SK-N-SH (cell line): ENCODE results near the gene CARD19. TPM values are rescaled to one million over a fixed set of nuclear protein-coding genes. Genes with fewer than 3 reads are reported as not detected.

Source experiments
- CTCF ChIA-PET: fragments of 300-600, 350-600 bp; formaldehyde crosslinking; extraction: SDS; loops from one replicate; lab custom pipeline; 2021; lab: Yijun Ruan, JAX
- POLR2A ChIA-PET: fragments of 350-600 bp; sonication (Branson Sonifier 250); formaldehyde crosslinking; extraction: SDS; loops from one replicate; lab custom pipeline; 2020; ENCODE audit warnings: antibody characterized with exemption, inconsistent platforms; lab: Yijun Ruan, JAX
- DNase-seq: peaks from one replicate; pipeline ENCODE4 v3.0.0; 2012
- H2AFZ ChIP-seq: fragments of 200-600 bp; sonication (generic); 2 replicates; pipeline ENCODE4 v1.8.1; 2016; ENCODE audit warnings: antibody characterized with exemption, mild to moderate bottlenecking, low read depth
- H3F3A ChIP-seq: fragments of 200-600 bp; sonication (generic); replicated peaks from 2 replicates; pipeline ENCODE3; 2016; ENCODE audit warnings: antibody characterized with exemption, mild to moderate bottlenecking; ENCODE audit not compliant: insufficient read depth
- H3K27ac ChIP-seq, 2 experiments: fragments of 200-500 bp in 1 of 2; fragments of 200-600 bp in 1 of 2; sonication (Bioruptor generic) in 1 of 2; sonication (generic), shearing (Covaris generic) in 1 of 2; 2 replicates each; pipeline versions ENCODE4 v1.5.1 to v1.6.1; 2014 to 2016; ENCODE audit warnings: low read depth in 2 of 2, inconsistent platforms in 1 of 2, low read length in 1 of 2, mild to moderate bottlenecking in 1 of 2, mixed read lengths in 1 of 2
- H3K27me3 ChIP-seq: fragments of 200-600 bp; sonication (generic), shearing (Covaris generic); 2 replicates; pipeline ENCODE4 v1.6.1; 2016; ENCODE audit warnings: mixed run types; ENCODE audit not compliant: insufficient read depth
- H3K36me3 ChIP-seq, 2 experiments: fragments of 200-500 bp in 1 of 2; fragments of 200-600 bp in 1 of 2; sonication (Bioruptor generic) in 1 of 2; sonication (generic) in 1 of 2; replicated peaks in 1 of 2; 2 replicates each; pipeline versions ENCODE3 to v1.5.1; 2014 to 2016; ENCODE audit warnings: low read length in 1 of 2, mild to moderate bottlenecking in 1 of 2; ENCODE audit not compliant: insufficient read depth in 2 of 2, control insufficient read depth in 1 of 2
- H3K4me1 ChIP-seq, 2 experiments: fragments of 200-500 bp in 1 of 2; fragments of 200-600 bp in 1 of 2; sonication (Bioruptor generic) in 1 of 2; sonication (generic), shearing (Covaris generic) in 1 of 2; 2 replicates each; pipeline versions ENCODE4 v1.5.1 to v1.6.1; 2014 to 2016; ENCODE audit warnings: low read depth in 1 of 2, low read length in 1 of 2, mixed run types in 1 of 2; ENCODE audit not compliant: insufficient read depth in 2 of 2, control insufficient read depth in 1 of 2
- H3K4me2 ChIP-seq: fragments of 200-600 bp; sonication (generic), shearing (Covaris generic); 2 replicates; pipeline ENCODE4 v1.6.1; 2017; ENCODE audit warnings: mixed run types
- H3K4me3 ChIP-seq, 2 experiments: fragments of 200-500 bp in 1 of 2; fragments of 200-600 bp in 1 of 2; sonication (Bioruptor generic) in 1 of 2; sonication (generic), shearing (Covaris generic) in 1 of 2; 2 replicates each; pipeline versions ENCODE4 v1.5.1 to v1.8.1; 2014 to 2016; ENCODE audit warnings: low read depth in 2 of 2, inconsistent platforms in 1 of 2, low read length in 1 of 2, mild to moderate bottlenecking in 1 of 2, mixed read lengths in 1 of 2, moderate library complexity in 1 of 2
- H3K79me2 ChIP-seq: fragments of 200-600 bp; sonication (generic); 2 replicates; pipeline ENCODE4 v1.8.1; 2017; ENCODE audit warnings: mild to moderate bottlenecking; ENCODE audit not compliant: insufficient read depth
- H3K9ac ChIP-seq: fragments of 200-600 bp; sonication (generic); 2 replicates; pipeline ENCODE4 v1.6.1; 2017; ENCODE audit warnings: mixed run types
- H3K9me2 ChIP-seq: fragments of 200-600 bp; sonication (generic); 2 replicates; pipeline ENCODE4 v1.6.1; 2017; ENCODE audit warnings: mixed run types
- H3K9me3 ChIP-seq: fragments of 200-600 bp; sonication (generic); 2 replicates; pipeline ENCODE4 v1.6.1; 2017; ENCODE audit warnings: mixed run types, mild to moderate bottlenecking, moderate library complexity
- H4K20me1 ChIP-seq: fragments of 200-600 bp; sonication (generic); 2 replicates; pipeline ENCODE4 v1.6.1; 2017; ENCODE audit warnings: mild to moderate bottlenecking, mixed run types; ENCODE audit not compliant: insufficient read depth
- ELF1 ChIP-seq: IDR thresholded peaks from 2 replicates; pipeline ENCODE4 v1.4.0; 2012
- EP300 ChIP-seq, 2 experiments: IDR thresholded peaks; 2 replicates each; pipeline versions ENCODE4 v1.4.0 to v1.6.1; 2012; ENCODE audit warnings: borderline replicate concordance in 1 of 2, low read depth in 1 of 2, low read length in 1 of 2
- EZH2phosphoT487 ChIP-seq: fragments of 200-600 bp; sonication (generic); IDR thresholded peaks from 2 replicates; pipeline ENCODE4 v1.6.1; 2017; ENCODE audit warnings: low read depth, mixed run types, mild to moderate bottlenecking, antibody characterized with exemption, moderate library complexity, borderline replicate concordance
- FOXJ3 ChIP-seq: sonication (generic); formaldehyde crosslinking; IDR thresholded peaks from 2 replicates; pipeline ENCODE4 v1.5.1; 2020; ENCODE audit warnings: mild to moderate bottlenecking, missing genetic modification reagents
- GABPA ChIP-seq: IDR thresholded peaks from 2 replicates; pipeline ENCODE4 v1.4.0; 2012; ENCODE audit warnings: low read depth, mild to moderate bottlenecking
- GATA2 ChIP-seq: sonication (generic); formaldehyde crosslinking; IDR thresholded peaks from 2 replicates; pipeline ENCODE4 v1.5.0; 2020; ENCODE audit warnings: mild to moderate bottlenecking, missing genetic modification reagents
- JUND ChIP-seq: IDR thresholded peaks from 2 replicates; pipeline ENCODE4 v1.4.0; 2012
- MAX ChIP-seq: IDR thresholded peaks from 2 replicates; pipeline ENCODE4 v1.4.0; 2012; ENCODE audit warnings: low read depth
- MXI1 ChIP-seq: IDR thresholded peaks from 2 replicates; pipeline ENCODE4 v1.6.1; 2012; ENCODE audit warnings: mild to moderate bottlenecking, low read depth, low read length, improper control_type of control experiment
- NRF1 ChIP-seq: IDR thresholded peaks from 2 replicates; pipeline ENCODE4 v1.6.1; 2012; ENCODE audit warnings: low read depth, mild to moderate bottlenecking, low read length
- REST ChIP-seq: IDR thresholded peaks from 2 replicates; pipeline ENCODE4 v1.6.1; 2012; ENCODE audit warnings: mild to moderate bottlenecking, low read depth, low read length, moderate library complexity
- RFX5 ChIP-seq: IDR thresholded peaks from 2 replicates; pipeline ENCODE4 v1.6.1; 2012; ENCODE audit warnings: mild to moderate bottlenecking, improper control_type of control experiment, low read length
- SMC3 ChIP-seq: IDR thresholded peaks from 2 replicates; pipeline ENCODE4 v1.6.1; 2012; ENCODE audit warnings: low read depth, low read length, improper control_type of control experiment
- ZBTB33 ChIP-seq: IDR thresholded peaks from 2 replicates; pipeline ENCODE4 v1.4.0; 2012; ENCODE audit warnings: low read depth, borderline replicate concordance
- WGBS: methylation state at CpG from one replicate; pipeline ENCODE4 v1.1.6; 2017; ENCODE audit warnings: low lambda C conversion rate; 5-methylcytosine and 5-hydroxymethylcytosine counted together
- polyA plus RNA-seq, 3 experiments: library from polyadenylated mRNA; depleted of rRNA; stranded (reverse); fragments of >200 nt; gene quantifications; 2 replicates each; pipeline ENCODE4 v1.2.3, GENCODE V29; 2012

The CARD19 gene
- polyA plus RNA-seq, 1 of the 3 experiments (the other 2 are of a cell fraction) = 165 TPM

- POLR2A ChIA-PET = no interaction called here
- TF ChIP-seq MAX (no peak), FOXJ3 (CRISPR knock-in tag) (no peak), EZH2phosphoT487 (no peak), GATA2 (no peak), RFX5 (no peak), NRF1 (no peak), ZBTB33 (no peak), SMC3 (no peak), GABPA (no peak), ELF1 (no peak), REST (no peak), EP300 (IDR thresholded peaks at IDR 0.05; ENCODE audit: borderline replicate concordance in 1 of 2, low read depth in 1 of 2, low read length in 1 of 2) (no peak), MXI1 (no peak), JUND (no peak)
- no peaks in the 10 kb centered on the region for H3K9me3 ChIP-seq
- peak overlapping the region in 1 of 2 experiments; percentile 40; a peak in 1 of 4 replicates for H3K27ac ChIP-seq
- no peak overlapping the region for H3K4me2 ChIP-seq
- no peak for DNase-seq
- CTCF ChIA-PET = interaction anchor here (1.1 to 2.2 kb wide), 2 partner anchors 10 to 23 kb away, joined by 4 to 6 read pairs; no protein-coding TSS in a partner anchor
- H3K36me3 ChIP-seq = peaks cover 0 to 2% of the 10 kb centered on the region in 2 experiments
- H3K79me2 ChIP-seq = peaks cover 23% of the 10 kb centered on the region; the same call in 1 of the 2 replicates
- no peak overlapping the region for H3K4me3 ChIP-seq
- H3K9ac ChIP-seq = no peak overlapping the region
- H3F3A ChIP-seq = peaks cover 4% of the 10 kb centered on the region
- 98% methylated on average over 11 of the region's 13 CpGs for WGBS
- H3K4me1 ChIP-seq = peaks cover 8 to 71% of the 10 kb centered on the region in 2 experiments; a peak in 3 of 4 replicates
- H2AFZ ChIP-seq = no peak overlapping the region
- H3K9me2 ChIP-seq = no peaks in the 10 kb centered on the region
- no peaks in the 10 kb centered on the region for H3K27me3 ChIP-seq
- 0 out of 2 replicates have a peak, but pooled peaks cover 7% of the 10 kb centered on the region for H4K20me1 ChIP-seq
Measured at GRCh38 chr9:93131599-93132286, 35.7 kb downstream of the CARD19 start.
